Stimulated activated CD4-positive, alpha-beta T cell treated with anti-CD3 and anti-CD28 coated beads, Interleukin-12 subunit alpha, Interleukin-12 subunit beta, amount 100 ng/mL, for 48 hours (primary cell): Measurements from ENCODE around the gene THSD4.

ENCODE experiments used
- DNase-seq, 3 donors: peaks; one replicate each; pipeline ENCODE4 v3.0.0-alpha.2; 2020; ENCODE audit warnings: low read depth in 2 of 3, low spot score in 1 of 3

The THSD4 gene

GRCh38 chr15:71447328-71448250 lies 332.3 kb downstream of the THSD4 start:
- no peak for DNase-seq

- no peak for DNase-seq
These were observed 333.4 kb downstream of the THSD4 start for GRCh38 chr15:71448688-71449114.

DNA sequence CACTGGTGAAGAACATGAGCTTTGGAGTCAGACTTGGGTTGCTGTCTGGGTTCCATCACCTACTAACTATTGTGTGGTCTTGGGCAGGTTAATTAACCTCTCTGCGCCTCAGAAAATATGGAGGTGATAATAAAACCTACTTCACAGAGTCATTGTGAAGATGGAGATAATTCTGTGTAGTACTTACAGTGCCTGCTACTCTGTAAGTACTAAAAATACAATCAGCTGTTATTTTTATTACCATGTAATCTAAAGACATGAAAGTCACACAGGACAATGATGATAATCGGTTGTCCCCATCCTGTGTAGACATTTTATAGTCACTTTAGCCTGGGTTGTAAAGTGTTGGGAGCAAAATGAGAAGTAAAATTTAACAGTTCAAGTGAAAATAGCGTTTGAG lies 334.1 kb downstream of the THSD4 start:
- DNase-seq = no peak

- DNase-seq = no peak
These were observed 334.7 kb downstream of the THSD4 start for GRCh38 chr15:71449956-71450355.

GRCh38 chr15:71451130-71451529 lies 335.9 kb downstream of the THSD4 start:
- DNase-seq = no peak

- no peak for DNase-seq
These were observed 337.6 kb downstream of the THSD4 start for GRCh38 chr15:71452893-71453292.

DNA sequence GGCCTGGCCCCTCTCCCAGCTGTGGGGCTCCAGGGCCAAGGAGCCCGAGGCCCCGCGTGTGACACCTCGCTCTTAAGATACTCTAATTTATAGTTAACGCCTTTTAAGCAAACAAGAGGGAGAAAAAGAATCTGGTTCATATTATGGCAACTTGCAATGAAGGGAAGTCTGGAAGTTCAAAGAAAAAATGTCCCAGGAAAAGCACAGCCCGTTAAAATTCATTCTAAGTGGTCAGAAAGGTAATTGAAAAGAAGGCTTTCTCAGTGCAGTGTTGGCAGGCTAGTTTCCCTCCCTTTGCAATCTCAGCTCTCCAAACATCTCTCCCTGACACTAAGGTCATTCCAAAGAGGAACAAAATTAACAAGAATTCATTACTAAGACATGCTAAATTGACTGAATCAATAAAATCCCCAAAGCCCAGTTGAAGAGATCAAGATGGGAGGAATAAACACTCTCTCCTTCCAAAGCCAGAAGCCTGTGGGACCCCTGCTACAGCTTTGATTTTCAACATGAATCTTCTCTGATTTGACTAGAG lies 339.3 kb downstream of the THSD4 start:
- no peak for DNase-seq

DNA sequence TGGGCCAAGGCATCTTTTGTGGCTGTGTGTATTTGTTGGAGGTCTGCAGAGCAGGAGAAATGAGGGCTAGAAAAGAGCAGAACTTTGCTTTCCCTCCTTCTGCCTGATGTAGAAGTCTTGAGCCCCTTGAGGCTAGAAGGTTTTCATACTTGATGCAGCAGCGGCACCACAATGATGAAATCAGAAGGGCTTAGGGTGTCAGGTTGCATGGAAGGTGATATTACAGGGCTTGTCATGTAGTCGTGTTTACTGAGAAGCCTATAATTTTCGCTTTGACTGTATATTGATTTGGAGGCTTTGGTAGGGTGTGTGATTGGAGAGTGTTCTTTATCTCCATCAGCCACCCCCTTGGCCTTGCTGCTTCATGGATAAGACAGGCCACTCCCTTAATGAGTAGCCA lies 339.8 kb downstream of the THSD4 start:
- no peak for DNase-seq

DNA sequence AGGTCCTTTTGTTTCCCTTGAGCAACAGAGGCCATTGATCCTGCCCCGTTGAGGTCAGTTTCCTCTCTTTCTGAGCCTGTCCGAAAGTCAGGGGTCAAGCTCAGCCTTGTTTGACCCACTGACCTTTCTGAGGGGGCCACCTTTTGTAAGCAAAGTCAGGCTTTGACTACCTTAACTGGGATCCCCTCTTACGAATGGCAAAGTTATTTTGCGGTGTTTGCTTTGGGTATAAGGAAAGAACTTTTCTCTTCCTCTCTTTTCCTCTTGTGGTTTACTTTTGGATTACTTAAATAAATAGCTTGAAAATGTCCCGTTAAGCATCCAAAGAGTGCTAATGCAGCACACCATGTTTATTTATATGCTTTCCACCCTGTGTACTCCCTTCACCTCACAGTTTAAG lies 340.6 kb downstream of the THSD4 start:
- DNase-seq = no peak

DNA sequence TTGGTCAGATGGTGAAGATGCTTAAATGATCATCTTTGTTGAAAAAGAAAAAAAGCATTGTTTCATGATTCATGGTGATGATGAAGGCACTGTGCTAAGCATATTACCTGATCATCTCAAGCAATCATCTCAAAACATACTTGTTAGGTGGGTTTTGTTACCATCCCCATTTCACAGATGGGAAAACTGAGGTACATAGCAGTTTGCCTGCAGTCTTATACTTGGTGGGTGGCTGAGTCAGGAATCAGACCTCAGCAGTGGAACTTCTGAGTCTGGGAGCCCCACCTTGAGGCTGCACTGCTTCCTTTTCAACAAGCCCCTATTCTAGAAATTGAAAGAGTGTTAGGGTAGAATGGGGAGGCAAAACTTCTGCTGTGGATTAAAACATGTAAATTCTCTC lies 341.1 kb downstream of the THSD4 start:
- no peak for DNase-seq

DNA sequence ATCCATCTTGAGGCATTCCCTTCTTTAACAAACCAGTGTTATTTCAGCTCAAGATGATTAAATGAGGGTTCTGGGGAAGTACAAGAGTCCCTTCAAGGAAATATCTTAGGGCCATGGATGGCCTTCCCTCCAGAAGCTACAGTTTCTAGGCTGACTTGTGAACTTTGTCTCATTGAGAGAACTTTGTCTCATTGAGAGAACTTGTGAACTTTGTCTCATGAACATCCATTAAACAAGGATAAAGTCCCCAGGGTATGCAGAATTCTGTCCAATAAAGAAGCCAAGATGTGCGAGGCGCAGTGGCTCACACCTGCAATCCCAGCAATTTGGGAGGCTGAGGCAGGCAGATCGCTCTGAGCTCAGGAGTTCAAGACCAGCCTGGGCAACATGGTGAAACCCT lies 341.5 kb downstream of the THSD4 start:
- DNase-seq = no peak

DNA sequence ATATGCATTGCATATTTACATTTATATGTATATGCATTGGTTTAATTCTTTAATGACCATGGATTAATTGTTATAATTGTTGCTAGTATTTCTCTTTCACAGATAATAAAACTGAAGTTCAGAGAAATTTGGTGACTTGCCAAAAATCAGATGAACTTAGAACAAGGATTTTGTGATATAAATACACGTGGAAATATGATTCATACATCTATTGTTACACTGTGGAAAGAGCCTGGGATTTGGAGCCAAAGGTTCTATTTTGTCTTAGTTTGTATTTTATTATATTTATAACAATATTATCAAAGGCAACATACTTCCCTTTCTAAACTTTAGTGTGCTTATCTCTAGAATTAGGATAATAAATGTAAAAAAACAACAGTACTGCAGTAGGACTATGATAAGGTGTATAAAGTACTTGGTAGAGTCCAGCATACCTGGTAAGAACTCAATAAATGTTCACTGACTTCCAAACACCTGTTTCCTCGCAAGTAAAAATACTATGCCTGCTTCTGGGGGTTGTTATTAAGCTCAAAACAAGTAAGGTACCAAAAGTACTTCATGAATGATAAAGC lies 342.9 kb downstream of the THSD4 start:
- DNase-seq = no peak

DNA sequence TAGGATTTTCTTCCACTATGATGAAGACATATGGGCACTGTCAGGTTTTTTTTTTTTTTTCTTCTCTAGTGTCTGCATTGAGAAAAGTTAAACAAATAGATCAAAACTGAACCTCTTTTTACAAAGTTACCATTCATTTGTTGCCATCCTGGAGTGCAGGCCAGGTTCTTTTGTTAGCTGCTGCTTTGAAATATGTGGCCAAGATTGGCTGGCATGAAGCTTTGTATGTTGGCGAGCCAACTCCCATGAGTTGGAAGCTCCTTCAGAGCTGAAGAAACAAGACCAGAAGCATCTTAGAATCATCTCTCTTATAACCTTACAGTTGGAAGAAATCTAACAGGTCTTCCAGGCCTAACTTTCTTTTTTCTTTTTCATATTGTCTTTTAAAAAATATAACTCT lies 346.5 kb downstream of the THSD4 start:
- DNase-seq = no peak

DNA sequence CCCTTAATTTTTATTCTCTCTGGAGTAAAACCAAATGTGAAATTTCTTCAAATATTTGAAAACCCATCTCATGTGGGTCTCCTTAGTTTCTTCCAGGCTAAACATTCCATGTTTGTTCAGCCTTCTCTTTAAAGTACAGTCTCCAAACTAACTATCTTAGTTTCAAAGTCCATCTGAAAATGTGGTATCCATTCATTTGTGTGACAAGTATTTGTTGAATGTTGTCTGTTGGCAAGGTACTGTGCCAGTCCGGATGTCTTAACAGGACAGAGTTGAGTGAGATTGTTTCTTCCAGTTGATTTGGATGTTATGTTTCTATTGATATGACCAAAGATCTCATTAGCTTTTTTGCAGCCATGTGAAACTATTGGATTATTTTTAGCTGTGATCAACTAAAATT lies 347.4 kb downstream of the THSD4 start:
- DNase-seq = no peak

DNA sequence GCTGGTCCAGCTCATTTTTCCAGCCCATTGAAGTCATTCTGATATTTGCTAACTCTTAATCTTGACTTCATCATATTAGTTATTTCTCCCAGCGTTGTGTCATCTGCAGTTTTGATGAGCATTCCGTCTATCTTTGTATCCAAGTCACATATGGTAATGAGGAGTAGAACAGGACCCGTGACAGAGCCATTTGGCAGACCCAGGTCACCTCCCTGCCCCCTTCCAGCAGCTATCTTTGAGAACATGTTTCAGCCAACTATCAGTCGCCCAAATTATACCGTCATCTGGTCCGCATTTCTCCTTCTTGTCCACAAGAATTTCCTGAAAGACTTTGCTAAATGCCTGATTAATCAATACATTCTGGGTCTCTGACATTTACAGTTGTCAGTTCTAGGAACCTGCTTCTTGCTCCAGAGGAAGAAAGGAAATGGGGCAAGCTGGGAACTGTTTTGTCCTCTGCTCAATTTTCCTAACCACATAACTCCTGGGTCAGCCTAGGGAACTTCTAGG lies 347.9 kb downstream of the THSD4 start:
- no peak for DNase-seq

- DNase-seq = no peak
These were observed 350.1 kb downstream of the THSD4 start for GRCh38 chr15:71465131-71465955.

- DNase-seq = no peak
These were observed 353.4 kb downstream of the THSD4 start for GRCh38 chr15:71468715-71469114.

DNA sequence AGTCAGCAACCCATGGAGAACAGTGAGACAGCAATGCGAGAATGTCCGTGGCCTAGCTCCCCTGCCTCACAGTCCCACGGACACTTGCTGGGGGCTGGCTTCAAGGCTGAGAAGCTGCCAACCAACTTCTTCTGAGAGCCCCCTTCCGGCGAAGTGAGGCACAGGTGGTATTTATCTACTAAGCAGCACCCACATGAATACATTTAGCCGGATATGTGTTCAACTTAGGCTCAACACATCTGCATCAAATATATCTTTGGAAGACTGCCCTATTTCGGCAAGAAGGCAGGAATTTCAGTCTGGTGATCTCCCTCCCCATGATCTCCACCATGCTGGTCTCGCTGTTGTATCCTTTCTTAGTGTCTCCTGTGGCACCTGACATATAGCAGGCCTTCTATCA lies 354.1 kb downstream of the THSD4 start:
- DNase-seq = no peak

DNA sequence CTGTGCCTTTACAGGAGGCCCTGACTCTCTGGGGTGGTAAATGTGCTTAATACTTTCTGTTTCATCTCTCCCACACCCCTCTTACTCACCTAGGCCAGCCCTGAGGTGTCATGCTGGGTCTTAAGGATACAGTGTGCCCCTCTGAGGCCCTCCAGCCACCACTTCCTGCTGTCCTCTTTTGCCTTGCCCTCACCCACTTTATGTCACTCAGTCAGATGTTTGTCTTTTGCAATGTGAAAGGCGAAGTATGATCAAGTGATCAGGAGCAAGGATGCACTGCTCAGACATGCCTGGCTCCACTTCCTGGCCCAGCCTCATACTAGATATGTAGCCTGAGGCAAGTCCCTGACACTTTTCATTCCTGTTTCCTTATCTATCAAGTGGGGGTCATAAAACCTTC lies 356.1 kb downstream of the THSD4 start:
- DNase-seq = no peak

GRCh38 chr15:71472566-71472965 lies 357.3 kb downstream of the THSD4 start:
- no peak for DNase-seq

GRCh38 chr15:71473751-71474150 lies 358.5 kb downstream of the THSD4 start:
- DNase-seq = no peak
